GM12878 (cell line): ENCODE results near the gene TXNRD1.

Experiments used
- ATF7 ChIP-seq: fragments of 450-650 bp; IDR thresholded peaks from 2 replicates; pipeline ENCODE4 v1.6.1; 2016; ENCODE audit warnings: low read depth, mild to moderate bottlenecking
- CREB1 ChIP-seq: IDR thresholded peaks from 2 replicates; pipeline ENCODE4 v1.6.1; 2012; ENCODE audit warnings: low read depth, mild to moderate bottlenecking, inconsistent platforms
- CTCF ChIP-seq, 3 experiments: IDR thresholded peaks in 2 of 3; conservative IDR thresholded peaks in 1 of 3; 2 replicates each; pipeline ENCODE4 v1.5.1; 2011; ENCODE audit warnings: low read depth in 3 of 3, low read length in 3 of 3, mild to moderate bottlenecking in 3 of 3, control low read depth in 2 of 3, moderate library complexity in 2 of 3, inconsistent platforms in 1 of 3, mixed read lengths in 1 of 3; ENCODE audit not compliant: control insufficient read depth in 2 of 3, insufficient read depth in 1 of 3; ENCODE audit errors: extremely low read depth in 1 of 3
- ELK1 ChIP-seq: IDR thresholded peaks from 2 replicates; pipeline ENCODE4 v1.6.1; 2012; ENCODE audit warnings: low read depth, low read length, improper control_type of control experiment
- EZH2 ChIP-seq: IDR thresholded peaks from 2 replicates; pipeline ENCODE4 v1.6.1; 2012; ENCODE audit warnings: low read depth, mild to moderate bottlenecking, control low read depth, inconsistent platforms, low read length, borderline replicate concordance; ENCODE audit not compliant: control insufficient read depth
- JUND ChIP-seq: IDR thresholded peaks from 2 replicates; pipeline ENCODE4 v1.6.1; 2012; ENCODE audit warnings: low read depth, mild to moderate bottlenecking, low read length, improper control_type of control experiment, moderate library complexity
- NFYB ChIP-seq: IDR thresholded peaks from 2 replicates; pipeline ENCODE4 v1.6.1; 2011; ENCODE audit warnings: low read depth, mild to moderate bottlenecking, low read length, improper control_type of control experiment, moderate library complexity; ENCODE audit not compliant: insufficient read depth
- NR2C1 ChIP-seq: fragments of 450-650 bp; IDR thresholded peaks from 2 replicates; pipeline ENCODE4 v1.6.1; 2017; ENCODE audit warnings: antibody characterized with exemption, mild to moderate bottlenecking, moderate library complexity
- POLR2A ChIP-seq: IDR thresholded peaks from 2 replicates; pipeline ENCODE4 v1.6.1; 2011; ENCODE audit warnings: low read depth, mild to moderate bottlenecking, low read length
- SIN3A ChIP-seq: IDR thresholded peaks from 2 replicates; pipeline ENCODE4 v1.6.1; 2012; ENCODE audit warnings: low read depth, low read length, improper control_type of control experiment
- SMAD5 ChIP-seq: IDR thresholded peaks from 2 replicates; pipeline ENCODE4 v1.6.1; 2016; ENCODE audit warnings: antibody characterized with exemption, low read depth
- TAF1 ChIP-seq: IDR thresholded peaks from 2 replicates; pipeline ENCODE4 v1.6.1; 2011; ENCODE audit warnings: mild to moderate bottlenecking, low read depth, low read length, borderline replicate concordance
- TCF12 ChIP-seq: IDR thresholded peaks from 2 replicates; pipeline ENCODE4 v1.6.1; 2011; ENCODE audit warnings: low read depth, mild to moderate bottlenecking, low read length
- ZSCAN29 ChIP-seq: fragments of 450-650 bp; IDR thresholded peaks from 2 replicates; pipeline ENCODE4 v1.6.1; 2017; ENCODE audit warnings: mild to moderate bottlenecking, moderate library complexity

GRCh38 chr12:104199964-104200363 lies 15.6 kb upstream of the TXNRD1 start:
- TF ChIP-seq CTCF (IDR thresholded peaks at IDR 0.05 in 2 of 3, conservative IDR thresholded peaks at IDR 0.05 in 1 of 3; ENCODE audit: control insufficient read depth in 2 of 3, extremely low read depth in 1 of 3, insufficient read depth in 1 of 3, low read depth in 3 of 3, low read length in 3 of 3), result no peak
- TF ChIP-seq SMAD5, result no peak
- TF ChIP-seq NR2C1, result no peak
- TF ChIP-seq ELK1, result no peak
- TF ChIP-seq ZSCAN29, result no peak
- no peak for TF ChIP-seq NFYB
- no peak for TF ChIP-seq SIN3A
- no peak for TF ChIP-seq ATF7
- no peak for TF ChIP-seq TAF1
- TF ChIP-seq CREB1, result no peak
- no peak for TF ChIP-seq JUND
- TF ChIP-seq TCF12, result no peak
- TF ChIP-seq EZH2, result no peak
- no peak for TF ChIP-seq POLR2A
